GM19193 (cell line): ENCODE data around the gene CHST12.

ENCODE experiments used
- POLR2A ChIP-seq: IDR thresholded peaks from 4 replicates; pipeline ENCODE4 v1.6.1; 2011; ENCODE audit not compliant: insufficient read depth, insufficient read length; ENCODE audit errors: extremely low read depth

The CHST12 gene

GRCh38 chr7:2492038-2492437 lies 88.6 kb downstream of the CHST12 start:
- TF ChIP-seq POLR2A: no peak

- no peak for TF ChIP-seq POLR2A
Observed at GRCh38 chr7:2493205-2494164, 90.1 kb downstream of the CHST12 start.

GRCh38 chr7:2494191-2495130 lies 91.0 kb downstream of the CHST12 start:
- TF ChIP-seq POLR2A: no peak

GRCh38 chr7:2495418-2496299 lies 92.2 kb downstream of the CHST12 start:
- no peak for TF ChIP-seq POLR2A

GRCh38 chr7:2496375-2496774 lies 93.0 kb downstream of the CHST12 start:
- TF ChIP-seq POLR2A: no peak

GRCh38 chr7:2497065-2497464 lies 93.7 kb downstream of the CHST12 start:
- no peak for TF ChIP-seq POLR2A

- no peak for TF ChIP-seq POLR2A
Observed at GRCh38 chr7:2497500-2498336, 94.3 kb downstream of the CHST12 start.
